HTERT RPE-1 (cell line): ENCODE data around the gene TDG.

Source experiments
- in situ Hi-C: fragments of 300-500 bp; cut with MboI; formaldehyde crosslinking; loops from 4 replicates; pipeline ENCODE4 v1.14.3; 2020; ENCODE audit warnings: low sequenced_read_pairs

The TDG gene

GRCh38 chr12:103965590-103966504 is at the start of gene TDG:
Gene TDG (plus strand): TSS chr12:103965872. CDS start chr12:103966038, 166 bp downstream.
- in situ Hi-C loops, result no loop called here

- in situ Hi-C loops, result no loop called here
Observed at GRCh38 chr12:103917873-103918272, 47.8 kb upstream of the TDG start.

- in situ Hi-C loops, result no loop called here
Observed at GRCh38 chr12:103924761-103925641, 40.7 kb upstream of the TDG start.

GRCh38 chr12:103928682-103929045 is 37.0 kb upstream of the TDG start:
- in situ Hi-C loops, result no loop called here

- in situ Hi-C loops, result no loop called here
Observed at GRCh38 chr12:103929046-103929783, 36.5 kb upstream of the TDG start.

- in situ Hi-C loops, result no loop called here
Observed at GRCh38 chr12:103929784-103930033, 36.0 kb upstream of the TDG start.

GRCh38 chr12:103930034-103930786 is 35.5 kb upstream of the TDG start, which contains the start of gene HSP90B1:
Gene HSP90B1 (plus strand): TSS chr12:103930410. CDS start chr12:103930516, 106 bp downstream.
- in situ Hi-C loops, result no loop called here

- in situ Hi-C loops, result no loop called here
Observed at GRCh38 chr12:103930787-103931735, 34.6 kb upstream of the TDG start.

- in situ Hi-C loops, result no loop called here
Observed at GRCh38 chr12:103933237-103933636, 32.4 kb upstream of the TDG start.

- in situ Hi-C loops, result no loop called here
Observed at GRCh38 chr12:103936679-103937078, 29.0 kb upstream of the TDG start.

- in situ Hi-C loops, result no loop called here
Observed at GRCh38 chr12:103944964-103945363, 20.7 kb upstream of the TDG start.

- in situ Hi-C loops, result no loop called here
Observed at GRCh38 chr12:103947871-103948555, 17.7 kb upstream of the TDG start.

GRCh38 chr12:103948746-103949406 is 16.8 kb upstream of the TDG start:
- in situ Hi-C loops, result no loop called here

- in situ Hi-C loops, result no loop called here
Observed at GRCh38 chr12:103952497-103952896, 13.2 kb upstream of the TDG start.

- in situ Hi-C loops, result no loop called here
Observed at GRCh38 chr12:103955811-103956508, 9.7 kb upstream of the TDG start.

- in situ Hi-C loops, result no loop called here
Observed at GRCh38 chr12:103956509-103957027, 9.1 kb upstream of the TDG start.

- in situ Hi-C loops, result no loop called here
Observed at GRCh38 chr12:103957865-103958388, 7.7 kb upstream of the TDG start.
